Neuronal stem cell (in vitro differentiated cells): ENCODE data around the gene CCDC191.

ENCODE experiments used
- DNase-seq: peaks from one replicate; pipeline ENCODE4 v3.0.0-alpha.2; 2013; ENCODE audit warnings: low spot score
- H2AFZ ChIP-seq: one replicate; pipeline ENCODE4 v1.6.1; 2013; ENCODE audit warnings: mild to moderate bottlenecking, low read length, inconsistent platforms
- H2AK5ac ChIP-seq: 2 replicates; pipeline ENCODE4 v1.6.1; 2013; ENCODE audit warnings: low read depth, mild to moderate bottlenecking, inconsistent platforms, low read length, moderate library complexity, mixed read lengths
- H2BK120ac ChIP-seq: 2 replicates; pipeline ENCODE4 v1.6.1; 2013; ENCODE audit warnings: low read depth, mild to moderate bottlenecking, inconsistent platforms, low read length, moderate library complexity, mixed read lengths
- H2BK12ac ChIP-seq: one replicate; pipeline ENCODE4 v1.6.1; 2013; ENCODE audit warnings: low read length, inconsistent platforms
- H2BK15ac ChIP-seq: 2 replicates; pipeline ENCODE4 v1.6.1; 2013; ENCODE audit warnings: mild to moderate bottlenecking, low read length, inconsistent platforms, mixed read lengths
- H2BK5ac ChIP-seq: one replicate; pipeline ENCODE4 v1.6.1; 2013; ENCODE audit warnings: inconsistent platforms, mild to moderate bottlenecking, low read length, moderate library complexity
- H3K14ac ChIP-seq: one replicate; pipeline ENCODE4 v1.6.1; 2013; ENCODE audit warnings: low read length, inconsistent platforms
- H3K18ac ChIP-seq: 2 replicates; pipeline ENCODE4 v1.6.1; 2013; ENCODE audit warnings: low read length, inconsistent platforms
- H3K23ac ChIP-seq: 2 replicates; pipeline ENCODE4 v1.6.1; 2013; ENCODE audit warnings: low read depth, mild to moderate bottlenecking, mixed read lengths, low read length, inconsistent platforms; ENCODE audit not compliant: poor library complexity
- H3K27ac ChIP-seq: replicated peaks from 3 replicates; pipeline ENCODE4 v1.5.1; 2013; ENCODE audit warnings: low read length, inconsistent platforms
- H3K27me3 ChIP-seq, 3 experiments: 2 replicates each; pipeline ENCODE4 v1.6.1; 2013; ENCODE audit warnings: low read length in 3 of 3, mild to moderate bottlenecking in 2 of 3, inconsistent platforms in 1 of 3, low read depth in 1 of 3, mixed read lengths in 1 of 3, moderate library complexity in 1 of 3; ENCODE audit not compliant: control insufficient read depth in 3 of 3, insufficient read depth in 3 of 3
- H3K36me3 ChIP-seq, 2 donors: replicated peaks in 1 of 2; 2 replicates each; pipeline ENCODE4 v1.6.1; 2013; ENCODE audit warnings: low read length in 2 of 2; ENCODE audit not compliant: control insufficient read depth in 2 of 2, insufficient read depth in 2 of 2
- H3K4ac ChIP-seq: 2 replicates; pipeline ENCODE4 v1.6.1; 2013; ENCODE audit warnings: inconsistent platforms, mild to moderate bottlenecking, low read length, moderate library complexity
- H3K4me1 ChIP-seq, 2 donors: 1 replicate in 1 of 2; 2 replicates in 1 of 2; pipeline ENCODE4 v1.6.1; 2013; ENCODE audit warnings: low read length in 2 of 2, low read depth in 1 of 2; ENCODE audit not compliant: control insufficient read depth in 2 of 2, insufficient read depth in 1 of 2
- H3K4me2 ChIP-seq: one replicate; pipeline ENCODE4 v1.6.1; 2013; ENCODE audit warnings: mild to moderate bottlenecking, low read length, inconsistent platforms; ENCODE audit not compliant: insufficient read depth, poor library complexity, severe bottlenecking
- H3K4me3 ChIP-seq, 2 donors: 2 replicates each; pipeline ENCODE4 v1.5.1; 2013; ENCODE audit warnings: low read length in 2 of 2, mild to moderate bottlenecking in 2 of 2, inconsistent platforms in 1 of 2, moderate library complexity in 1 of 2
- H3K79me1 ChIP-seq: one replicate; pipeline ENCODE4 v1.6.1; 2013; ENCODE audit warnings: low read depth, mild to moderate bottlenecking, inconsistent platforms, low read length, moderate library complexity
- H3K9ac ChIP-seq: one replicate; pipeline ENCODE4 v1.6.1; 2013; ENCODE audit warnings: mild to moderate bottlenecking, low read depth, low read length, inconsistent platforms; ENCODE audit not compliant: poor library complexity
- H3K9me3 ChIP-seq, 2 donors: replicated peaks in 1 of 2; 2 replicates each; pipeline versions ENCODE3 to v1.6.1; 2013; ENCODE audit warnings: low read length in 2 of 2, mild to moderate bottlenecking in 2 of 2, inconsistent platforms in 1 of 2, low read depth in 1 of 2, mixed read lengths in 1 of 2, moderate library complexity in 1 of 2; ENCODE audit not compliant: control insufficient read depth in 2 of 2, insufficient read depth in 1 of 2
- H4K8ac ChIP-seq: one replicate; pipeline ENCODE4 v1.6.1; 2013; ENCODE audit warnings: low read depth, mild to moderate bottlenecking, inconsistent platforms, low read length, moderate library complexity
- H4K91ac ChIP-seq: one replicate; pipeline ENCODE4 v1.6.1; 2013; ENCODE audit warnings: low read length, low read depth, mild to moderate bottlenecking, inconsistent platforms; ENCODE audit not compliant: poor library complexity
- WGBS, 2 donors: extraction: QIAGEN DNeasy Blood & Tissue Kit; methylation state at CpG; one replicate each; pipeline ENCODE4 v1.1.7; 2013; ENCODE audit warnings: missing lambda C conversion rate in 2 of 2, mixed read lengths in 1 of 2; ENCODE audit not compliant: insufficient read length in 2 of 2, insufficient replicate concordance in 1 of 2; ENCODE audit errors: extremely low coverage in 2 of 2; 5-methylcytosine and 5-hydroxymethylcytosine counted together

Gene CCDC191

DNA sequence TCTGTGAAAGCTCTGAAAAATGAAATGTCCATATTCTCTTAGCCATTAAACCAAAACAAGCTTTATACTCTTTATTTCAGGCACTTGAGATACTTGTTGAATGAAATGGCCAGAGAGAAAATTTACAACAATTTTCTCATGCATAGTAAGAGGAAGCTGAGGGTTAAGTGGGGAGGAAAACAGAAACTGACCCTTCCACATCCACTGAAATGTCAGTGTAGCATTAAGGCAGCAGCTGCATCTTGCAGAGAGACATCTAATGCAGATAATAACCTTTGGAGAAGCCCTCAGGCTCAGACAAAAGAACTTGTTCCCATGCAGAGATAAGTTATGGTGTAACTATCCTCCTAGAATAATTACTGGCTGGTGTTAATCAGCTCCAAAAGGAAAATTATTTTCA, 74.5 kb downstream of the CCDC191 start:
- H3K79me1 ChIP-seq: no peaks in the 10 kb centered on the region
- peaks cover 0 to 8% of the 10 kb centered on the region in 2 donors for H3K9me3 ChIP-seq
- H3K27me3 ChIP-seq: no peaks in the 10 kb centered on the region
- H2BK5ac ChIP-seq: no peak overlapping the region
- no peak overlapping the region for H2AFZ ChIP-seq
- H2BK120ac ChIP-seq: no peak overlapping the region
- no peak overlapping the region for H4K8ac ChIP-seq
- H3K18ac ChIP-seq: no peak overlapping the region
- no peak for DNase-seq
- H3K4me1 ChIP-seq: peaks cover 4 to 8% of the 10 kb centered on the region in 2 donors
- H3K23ac ChIP-seq: no peak overlapping the region
- H3K4me2 ChIP-seq: no peak overlapping the region
- no peak overlapping the region for H4K91ac ChIP-seq
- peaks cover 0 to 5% of the 10 kb centered on the region in 2 donors for H3K36me3 ChIP-seq
- no peak overlapping the region for H2BK15ac ChIP-seq
- H3K9ac ChIP-seq: no peak overlapping the region
- H2AK5ac ChIP-seq: no peak overlapping the region
- no peak overlapping the region for H3K4me3 ChIP-seq
- no peak overlapping the region for H3K14ac ChIP-seq
- H3K4ac ChIP-seq: no peak overlapping the region
- no peak overlapping the region for H2BK12ac ChIP-seq
- no peak overlapping the region for H3K27ac ChIP-seq

DNA sequence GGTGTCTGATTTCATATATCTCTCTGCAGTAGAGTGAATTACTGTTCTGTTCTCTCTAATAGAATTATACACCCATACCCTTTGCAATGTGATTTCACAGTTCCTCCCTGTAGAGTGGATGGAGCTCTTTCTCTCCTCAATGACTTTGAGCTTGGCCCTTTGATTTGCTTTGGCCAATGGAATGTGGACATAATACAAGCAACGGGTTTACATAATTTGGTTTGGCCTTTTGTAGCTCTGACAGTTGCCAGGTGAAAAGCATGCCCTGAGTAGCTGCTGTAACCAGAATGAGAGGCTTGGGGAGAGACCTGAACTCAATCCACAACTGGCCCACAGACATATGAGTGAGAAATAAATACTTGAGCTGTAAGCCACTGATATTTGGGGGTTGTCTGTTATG, 76.4 kb downstream of the CCDC191 start:
- Histone ChIP-seq H2BK5ac (no peak overlapping the region), H3K36me3 (peaks cover 0 to 3% of the 10 kb centered on the region in 2 donors), H2BK15ac (no peak overlapping the region), H4K8ac (no peak overlapping the region), H3K9me3 (no peaks in the 10 kb centered on the region), H3K4me3 (no peak overlapping the region), H2BK120ac (no peak overlapping the region), H3K79me1 (no peaks in the 10 kb centered on the region), H3K27ac (no peak overlapping the region), H3K23ac (no peak overlapping the region), H3K18ac (no peak overlapping the region), H3K9ac (no peak overlapping the region), H3K4ac (no peak overlapping the region), H3K14ac (no peak overlapping the region), H3K27me3 (no peaks in the 10 kb centered on the region), H3K4me2 (no peak overlapping the region), H4K91ac (no peak overlapping the region), H2AFZ (no peak overlapping the region), H2AK5ac (no peak overlapping the region), H2BK12ac (no peak overlapping the region), H3K4me1 (peaks cover 2 to 4% of the 10 kb centered on the region in 2 donors)
- no CpG with 5 or more reads among the region's 1 CpG for WGBS, 2 donors
- DNase-seq: no peak

GRCh38 chr3:113977822-113978221, 78.5 kb downstream of the CCDC191 start:
- Histone ChIP-seq H3K14ac (no peak overlapping the region), H3K27ac (no peak overlapping the region), H3K23ac (no peak overlapping the region), H3K4ac (no peak overlapping the region), H3K36me3 (peaks cover 0 to 2% of the 10 kb centered on the region in 2 donors), H2AFZ (no peak overlapping the region), H3K4me3 (no peak overlapping the region), H2BK120ac (no peak overlapping the region), H3K4me1 (peaks cover 2 to 4% of the 10 kb centered on the region in 2 donors), H2BK12ac (no peak overlapping the region), H3K18ac (no peak overlapping the region), H2BK15ac (no peak overlapping the region), H3K4me2 (no peak overlapping the region), H3K9me3 (peaks cover 0 to 13% of the 10 kb centered on the region in 2 donors), H3K9ac (no peak overlapping the region), H4K91ac (no peak overlapping the region), H2AK5ac (no peak overlapping the region), H2BK5ac (no peak overlapping the region), H3K27me3 (no peaks in the 10 kb centered on the region), H4K8ac (no peak overlapping the region), H3K79me1 (no peaks in the 10 kb centered on the region)
- no peak for DNase-seq
- WGBS, 2 donors: no CpG with 5 or more reads among the region's 4 CpGs

DNA sequence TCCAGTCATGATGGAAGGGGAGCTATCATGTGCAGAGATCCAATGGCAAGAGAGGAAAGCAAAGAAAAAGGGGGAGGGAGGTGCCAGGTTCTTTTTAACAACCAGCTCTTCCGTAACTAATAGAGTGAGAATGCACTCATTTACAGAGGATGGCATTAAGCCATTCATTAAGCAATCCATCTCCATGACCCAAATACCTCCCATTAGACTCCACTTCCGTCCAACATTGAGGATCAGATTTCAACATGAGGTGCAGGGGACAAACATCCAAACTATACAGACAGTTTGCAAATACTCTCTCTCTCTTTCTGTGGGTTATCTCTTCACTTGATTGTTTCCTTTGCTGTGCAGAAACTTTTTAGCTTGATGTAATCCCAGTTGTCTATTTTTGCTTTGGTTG, 87.3 kb downstream of the CCDC191 start:
- no peaks in the 10 kb centered on the region for H3K36me3 ChIP-seq
- H4K8ac ChIP-seq: no peak overlapping the region
- no CpG with 5 or more reads among the region's 2 CpGs for WGBS, 2 donors
- H3K14ac ChIP-seq: no peak overlapping the region
- no peaks in the 10 kb centered on the region for H3K79me1 ChIP-seq
- no peak overlapping the region for H3K23ac ChIP-seq
- DNase-seq: no peak
- H3K4me3 ChIP-seq: no peak overlapping the region
- H3K9ac ChIP-seq: no peak overlapping the region
- H3K27ac ChIP-seq: no peak overlapping the region
- H2AFZ ChIP-seq: no peak overlapping the region
- no peak overlapping the region for H4K91ac ChIP-seq
- H3K4me1 ChIP-seq: no peaks in the 10 kb centered on the region
- no peaks in the 10 kb centered on the region for H3K27me3 ChIP-seq
- no peak overlapping the region for H3K4me2 ChIP-seq
- no peak overlapping the region for H3K4ac ChIP-seq
- H2AK5ac ChIP-seq: no peak overlapping the region
- no peak overlapping the region for H2BK120ac ChIP-seq
- H2BK12ac ChIP-seq: no peak overlapping the region
- H2BK5ac ChIP-seq: no peak overlapping the region
- H2BK15ac ChIP-seq: no peak overlapping the region
- no peak overlapping the region for H3K18ac ChIP-seq
- peaks cover 0 to 8% of the 10 kb centered on the region in 2 donors for H3K9me3 ChIP-seq
